GM19035 (cell line): Measurements from ENCODE around the gene CCNO.

Experiments
- ATAC-seq: cut with Tn5 transposase; IDR thresholded peaks from one replicate; pipeline ENCODE4 v1.9.1; 2021; ENCODE audit not compliant: unreplicated experiment

The CCNO gene, protein sequence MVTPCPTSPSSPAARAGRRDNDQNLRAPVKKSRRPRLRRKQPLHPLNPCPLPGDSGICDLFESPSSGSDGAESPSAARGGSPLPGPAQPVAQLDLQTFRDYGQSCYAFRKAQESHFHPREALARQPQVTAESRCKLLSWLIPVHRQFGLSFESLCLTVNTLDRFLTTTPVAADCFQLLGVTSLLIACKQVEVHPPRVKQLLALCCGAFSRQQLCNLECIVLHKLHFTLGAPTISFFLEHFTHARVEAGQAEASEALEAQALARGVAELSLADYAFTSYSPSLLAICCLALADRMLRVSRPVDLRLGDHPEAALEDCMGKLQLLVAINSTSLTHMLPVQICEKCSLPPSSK

DNA sequence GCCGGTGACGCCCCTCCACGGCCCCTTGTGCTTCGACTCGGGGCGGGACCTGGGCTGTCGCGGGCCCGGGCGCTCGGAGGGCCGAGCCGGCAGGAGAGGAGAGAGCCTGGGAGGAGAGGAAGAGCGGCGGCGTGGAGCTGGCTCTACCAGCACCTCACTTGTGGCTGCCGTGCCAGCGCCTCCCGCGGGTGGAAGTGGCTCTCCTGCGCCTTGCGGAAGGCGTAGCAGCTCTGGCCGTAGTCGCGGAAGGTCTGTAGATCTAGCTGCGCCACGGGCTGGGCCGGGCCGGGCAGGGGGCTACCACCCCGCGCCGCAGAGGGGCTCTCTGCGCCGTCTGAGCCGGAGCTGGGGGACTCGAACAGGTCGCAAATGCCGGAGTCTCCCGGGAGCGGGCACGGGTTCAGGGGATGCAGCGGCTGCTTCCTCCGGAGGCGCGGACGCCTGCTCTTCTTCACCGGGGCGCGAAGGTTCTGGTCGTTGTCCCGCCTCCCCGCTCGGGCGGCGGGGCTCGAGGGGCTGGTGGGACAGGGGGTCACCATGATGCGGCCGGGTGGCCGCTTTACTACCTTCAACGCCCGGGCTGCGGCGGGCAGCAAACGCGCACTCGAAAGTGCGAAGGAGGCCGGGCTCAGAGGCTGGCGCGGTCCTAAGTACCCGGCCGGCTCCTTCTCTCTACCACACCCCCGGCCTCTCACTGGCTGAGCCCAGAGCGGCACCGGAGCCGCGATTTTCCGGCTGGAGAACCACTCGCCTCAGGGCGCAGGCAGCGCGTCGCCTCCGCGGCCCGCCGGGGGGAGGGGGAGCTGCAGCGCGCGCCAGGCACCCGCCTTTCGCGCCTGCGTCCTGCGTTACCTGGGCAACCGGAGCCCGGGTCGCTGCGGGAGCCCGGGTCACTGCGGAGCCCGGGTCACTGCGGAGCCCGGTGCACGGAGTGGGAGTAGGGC, at the start of gene CCNO:
Gene CCNO, minus strand, starts transcription at position 624 of the 944 bp plus-strand sequence. Its CDS starts 85 bp downstream, at position 539.
- ATAC-seq, result peak; percentile 69

DNA sequence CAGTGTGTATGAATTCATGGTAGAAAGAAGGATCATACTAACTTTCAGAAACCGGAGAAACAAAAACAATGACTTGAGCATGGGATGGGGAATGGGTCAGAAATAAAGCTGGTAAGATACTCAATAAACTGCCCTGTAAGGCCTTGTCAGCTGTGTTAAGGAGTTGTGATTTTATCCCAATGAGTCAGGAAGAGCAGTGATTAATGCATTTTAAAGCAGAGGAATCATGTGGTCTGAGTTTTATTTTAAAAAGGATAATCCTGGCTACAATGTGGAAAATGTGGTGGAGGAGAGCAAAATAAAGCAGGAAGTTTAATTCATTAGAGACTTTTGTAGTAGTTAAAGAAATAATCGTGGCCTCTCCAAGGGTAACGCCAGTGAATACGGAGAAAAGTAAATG, 45.4 kb upstream of the CCNO start:
- no peak for ATAC-seq

DNA sequence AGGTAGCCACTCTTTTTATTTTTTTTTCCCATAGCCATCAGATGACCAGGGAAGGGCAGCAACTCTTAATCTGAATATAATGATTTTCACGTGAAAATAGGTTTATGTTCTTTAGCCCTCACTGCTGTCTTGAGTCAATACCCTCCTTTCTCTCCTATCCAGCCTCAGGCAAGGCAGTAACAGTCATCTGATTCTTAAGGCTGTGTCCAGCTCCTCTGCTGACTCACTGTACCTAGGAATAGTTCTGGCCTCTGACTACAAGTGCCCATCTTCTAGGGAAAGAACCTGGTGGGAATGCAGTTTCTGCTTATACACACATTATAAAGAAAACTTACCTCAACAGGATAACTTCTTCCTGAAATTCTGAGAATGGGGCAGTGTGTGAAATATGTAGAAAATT, 43.4 kb upstream of the CCNO start:
- ATAC-seq, result no peak

DNA sequence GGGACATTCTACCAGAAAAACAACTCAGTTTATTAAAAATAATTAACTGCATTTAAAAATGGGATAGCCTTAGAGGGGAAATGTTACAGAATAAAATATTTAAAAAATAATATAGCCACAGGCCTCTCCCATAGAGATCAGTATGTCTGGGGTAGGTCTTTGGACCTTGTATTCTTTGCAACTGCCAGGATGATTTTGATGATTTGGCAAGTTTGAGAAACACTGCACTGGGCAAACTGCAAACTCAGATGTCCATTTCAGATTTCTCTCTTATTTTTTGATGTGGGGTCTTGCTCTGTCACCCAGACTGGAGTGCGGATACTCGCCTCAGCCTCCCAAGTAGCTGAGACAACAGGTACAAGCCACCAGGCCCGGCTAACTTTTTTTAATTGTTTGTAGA, 24.9 kb upstream of the CCNO start:
- no peak for ATAC-seq

DNA sequence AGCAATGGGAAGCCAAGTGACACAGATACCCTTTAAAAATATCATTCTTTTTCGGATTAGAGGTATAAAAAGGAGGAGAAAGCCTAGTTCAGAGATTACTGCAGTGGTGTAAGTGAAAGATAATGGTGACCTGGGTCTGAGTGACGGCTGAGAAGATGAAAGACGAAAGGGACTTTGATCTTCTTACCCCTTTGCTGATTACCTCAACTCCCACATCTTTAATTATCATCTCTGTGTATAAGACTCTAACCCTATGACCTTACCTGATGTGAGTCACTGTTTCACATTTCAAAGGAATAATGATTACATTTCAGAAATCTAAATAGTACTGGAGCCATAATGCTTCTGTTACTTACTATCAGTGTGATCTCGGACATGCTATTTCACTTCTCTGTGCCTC, 21.4 kb upstream of the CCNO start:
- ATAC-seq, result no peak

DNA sequence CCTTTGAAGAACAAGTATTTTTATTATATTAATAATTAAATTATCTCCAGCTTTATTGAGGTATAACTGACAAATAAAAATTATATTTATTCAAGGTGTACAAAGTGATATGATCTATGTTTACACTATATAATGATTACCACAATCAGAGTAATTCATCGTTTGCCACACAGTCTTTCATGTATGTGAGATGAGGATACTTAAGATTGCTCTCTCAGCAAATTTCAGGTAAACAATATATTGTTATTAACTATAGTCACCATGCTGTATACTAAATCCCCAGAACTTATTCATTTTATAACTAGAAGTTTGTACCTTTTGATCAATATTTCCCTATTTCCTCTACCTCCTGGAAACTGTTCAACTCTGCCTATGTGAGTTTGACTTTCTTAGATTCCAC, 16.7 kb upstream of the CCNO start:
- no peak for ATAC-seq

DNA sequence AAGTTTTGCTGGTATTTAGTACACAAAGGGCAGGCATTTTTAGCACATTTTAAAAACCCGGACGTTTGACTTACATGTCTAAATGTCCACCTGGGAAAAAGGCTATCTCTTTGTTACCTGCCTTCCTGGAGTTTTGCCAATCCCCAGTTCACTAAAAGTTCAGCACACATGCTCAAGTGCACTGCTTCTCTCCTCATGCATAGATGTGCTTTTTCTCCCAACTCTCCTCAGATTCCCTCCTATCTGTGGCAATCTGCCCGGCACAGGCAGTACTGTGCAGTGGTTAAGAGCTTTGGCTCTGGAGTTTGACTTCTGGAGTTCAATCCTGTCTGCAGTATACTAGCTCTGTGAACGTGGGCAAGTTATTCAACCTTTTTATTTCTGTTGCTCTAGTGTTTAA, 8.3 kb upstream of the CCNO start:
- ATAC-seq, result no peak

DNA sequence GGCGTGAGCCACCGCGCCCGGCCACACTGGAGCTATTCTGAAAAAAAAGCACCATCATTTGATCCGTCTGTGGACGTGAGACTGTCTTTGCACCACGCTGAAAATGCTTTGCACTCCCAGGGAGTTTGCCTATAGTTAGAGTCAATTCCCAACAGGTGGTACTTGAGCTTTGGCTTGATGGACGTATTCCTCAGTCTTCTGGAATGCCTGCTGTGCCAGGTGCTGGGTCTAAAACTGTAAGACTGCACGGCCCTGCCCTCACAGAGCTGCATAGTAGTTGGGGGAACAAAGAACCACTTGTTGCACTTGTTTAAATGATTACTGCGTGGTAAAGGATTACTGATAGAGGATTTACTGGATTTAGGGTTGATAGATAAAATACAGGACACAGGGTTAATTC, 3.4 kb upstream of the CCNO start:
- ATAC-seq, result no peak

DNA sequence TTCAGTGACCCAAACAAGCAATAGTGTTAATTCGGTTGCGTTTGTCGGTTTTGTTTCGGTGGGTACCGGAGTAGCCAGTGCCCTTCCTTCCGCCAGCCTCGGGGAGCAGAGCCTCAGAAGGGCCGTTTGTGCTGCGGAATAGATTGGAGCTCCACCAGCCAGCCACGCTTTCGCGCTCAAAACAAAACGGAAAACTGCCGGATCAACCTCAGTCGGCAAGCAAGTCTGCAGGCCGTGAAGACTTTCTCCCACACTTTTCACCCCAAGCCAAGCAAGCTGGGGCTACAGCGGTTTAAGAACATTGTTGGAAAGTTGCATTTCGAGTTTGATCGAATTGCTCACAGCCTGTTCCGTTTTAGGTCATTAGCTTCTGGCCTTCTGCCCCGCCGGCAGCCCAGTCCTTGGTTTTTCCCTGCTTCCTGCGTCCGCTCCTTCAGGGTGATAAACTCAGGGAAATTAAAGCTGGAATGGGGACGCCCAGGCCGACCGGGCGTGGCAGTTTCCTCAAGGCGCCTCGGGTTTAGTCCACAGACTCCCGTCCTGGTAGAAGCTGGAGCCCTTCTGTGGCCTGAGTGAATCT, 803 bp upstream of the CCNO start:
- ATAC-seq, result no peak

DNA sequence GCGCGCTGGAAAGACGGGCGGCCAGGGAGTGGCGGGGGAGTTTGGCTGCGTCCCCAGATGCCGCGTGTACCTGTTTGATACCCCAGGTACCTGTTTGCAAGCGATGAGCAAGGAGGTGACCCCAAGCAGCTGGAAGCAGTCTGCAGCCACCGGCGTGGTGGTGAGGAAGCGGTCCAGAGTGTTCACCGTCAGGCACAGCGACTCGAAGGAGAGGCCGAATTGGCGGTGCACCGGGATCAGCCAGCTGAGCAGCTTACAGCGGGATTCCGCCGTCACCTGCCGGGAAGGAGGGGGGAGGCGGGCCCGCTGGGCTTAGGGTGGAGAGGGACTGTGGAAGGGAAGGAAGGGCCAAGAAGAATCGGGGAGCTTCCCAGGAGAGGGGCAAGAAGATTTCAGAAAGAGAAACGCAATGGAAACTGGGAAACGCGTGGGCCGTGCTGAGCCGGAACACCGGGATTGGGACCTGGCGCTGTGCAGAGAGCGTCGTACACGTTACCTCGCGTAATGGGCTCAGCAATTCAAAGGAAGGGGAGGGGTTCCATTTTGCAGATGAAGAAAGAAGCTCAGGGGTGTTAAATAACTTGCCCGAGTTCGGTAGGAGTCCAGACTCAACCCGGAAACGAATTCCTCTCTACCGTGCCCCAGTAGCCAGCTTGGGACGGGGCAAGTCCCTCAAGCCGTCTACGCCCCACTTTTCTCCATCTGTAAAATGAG, 980 bp downstream of the CCNO start:
- no peak for ATAC-seq

DNA sequence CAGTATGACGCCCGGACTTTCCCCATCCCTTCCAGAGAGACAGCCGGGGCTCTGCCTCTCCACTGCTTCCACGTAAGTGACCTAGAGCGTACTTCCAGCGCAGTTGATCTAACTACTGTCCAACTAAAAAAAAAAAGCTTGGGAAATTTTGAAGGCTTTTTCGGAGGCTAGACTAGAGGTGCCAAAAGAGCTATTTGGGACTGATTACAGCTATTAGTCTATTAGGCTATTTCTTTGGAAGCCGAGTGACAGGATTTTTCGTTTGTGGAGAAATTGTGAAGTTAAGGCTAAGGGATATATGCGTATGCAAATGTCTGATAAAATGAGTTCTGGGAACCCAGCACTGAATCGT, 1.5 kb downstream of the CCNO start:
- no peak for ATAC-seq

DNA sequence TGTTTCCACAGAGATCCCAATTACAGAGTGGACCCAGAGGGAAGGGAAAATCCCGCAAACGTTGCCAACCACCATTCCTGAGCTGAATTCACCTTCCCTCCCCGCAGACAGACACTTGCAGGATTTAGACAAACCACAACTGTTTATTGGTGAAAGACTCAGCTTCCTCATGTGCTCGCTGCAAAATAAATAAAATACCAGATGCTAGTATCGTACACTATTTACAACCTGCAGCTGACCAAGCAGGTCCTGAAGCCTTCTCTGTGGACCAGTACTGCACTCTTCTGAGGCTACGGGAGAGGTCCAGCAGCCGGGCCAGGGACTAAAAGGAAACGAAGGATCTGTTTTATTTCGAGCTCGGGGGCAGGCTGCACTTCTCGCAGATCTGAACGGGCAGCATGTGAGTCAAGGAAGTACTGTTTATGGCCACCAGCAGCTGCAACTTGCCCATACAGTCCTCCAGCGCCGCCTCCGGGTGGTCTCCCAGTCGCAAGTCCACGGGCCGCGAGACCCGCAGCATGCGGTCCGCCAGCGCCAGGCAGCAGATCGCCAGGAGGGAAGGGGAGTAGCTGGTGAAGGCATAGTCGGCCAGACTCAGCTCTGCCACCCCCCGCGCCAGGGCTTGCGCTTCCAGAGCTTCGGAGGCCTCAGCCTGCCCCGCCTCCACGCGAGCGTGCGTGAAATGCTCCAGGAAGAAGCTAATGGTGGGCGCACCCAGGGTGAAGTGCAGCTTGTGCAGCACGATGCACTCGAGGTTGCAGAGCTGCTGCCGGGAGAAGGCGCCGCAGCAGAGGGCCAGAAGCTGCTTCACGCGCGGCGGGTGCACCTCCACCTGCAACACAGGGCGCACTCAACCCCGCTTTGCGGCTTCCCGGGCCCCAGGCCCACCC, 2.1 kb downstream of the CCNO start:
- ATAC-seq, result no peak

DNA sequence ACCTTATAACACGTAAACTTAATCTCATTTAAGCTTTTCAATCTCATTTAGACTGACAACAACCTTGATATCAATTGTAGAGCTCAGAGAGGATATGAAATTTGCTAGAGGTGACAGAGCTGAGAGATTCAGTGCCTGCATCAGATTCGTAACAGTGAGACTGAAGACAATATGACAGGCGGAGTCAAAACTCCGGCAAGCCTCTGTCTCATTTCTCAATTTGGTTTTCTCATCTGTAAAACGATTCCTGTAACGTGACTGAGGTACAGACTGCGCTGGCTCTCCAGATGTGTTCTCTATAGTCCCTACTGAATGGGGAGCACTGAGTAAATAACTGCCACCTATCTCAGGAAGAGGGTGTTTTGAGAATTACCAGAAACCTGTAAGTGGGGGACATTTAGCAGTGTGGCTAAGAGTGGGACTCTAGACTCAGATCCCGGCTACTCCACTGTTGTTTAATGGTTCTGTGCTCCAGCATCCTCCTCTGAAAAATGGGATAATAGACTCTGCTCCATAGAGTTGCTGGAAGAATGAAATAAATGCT, 3.2 kb downstream of the CCNO start:
- ATAC-seq, result no peak

DNA sequence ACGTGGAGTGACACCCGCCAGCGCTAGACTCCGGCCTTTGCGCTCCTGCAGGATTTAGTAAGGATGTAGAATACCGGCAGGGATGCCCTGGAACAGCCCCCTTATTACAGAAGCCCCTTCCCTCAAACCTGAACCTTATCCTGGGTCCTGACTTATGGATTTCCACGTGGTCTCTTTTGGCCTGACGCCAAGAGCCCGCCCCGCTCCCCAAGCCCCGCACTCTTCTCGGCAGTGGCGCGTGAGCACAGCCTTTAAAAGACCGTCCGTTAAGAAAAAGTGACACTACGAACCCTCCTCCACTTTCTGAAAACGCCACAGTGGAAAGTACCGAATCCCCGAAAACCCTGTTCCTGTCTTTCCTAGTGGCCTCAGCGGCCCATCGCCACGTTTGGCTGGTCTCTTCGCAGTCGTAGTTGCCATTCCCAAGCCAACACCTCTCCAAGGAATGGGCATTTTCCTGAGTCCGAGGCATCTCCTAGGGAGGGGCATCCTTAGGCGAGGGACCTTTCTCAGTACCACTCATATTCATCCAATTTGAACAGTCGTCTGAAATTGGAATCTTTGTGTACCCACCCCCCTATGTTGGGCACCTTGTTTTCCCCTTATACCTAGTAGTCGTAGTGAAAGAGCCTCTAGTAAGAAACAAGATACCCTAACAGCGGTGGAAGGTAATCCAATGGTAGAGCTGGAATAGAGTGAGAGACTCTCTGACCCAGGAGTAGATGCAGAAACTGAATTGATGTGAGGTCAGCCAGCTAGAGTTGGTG, 5.6 kb downstream of the CCNO start:
- ATAC-seq, result no peak

DNA sequence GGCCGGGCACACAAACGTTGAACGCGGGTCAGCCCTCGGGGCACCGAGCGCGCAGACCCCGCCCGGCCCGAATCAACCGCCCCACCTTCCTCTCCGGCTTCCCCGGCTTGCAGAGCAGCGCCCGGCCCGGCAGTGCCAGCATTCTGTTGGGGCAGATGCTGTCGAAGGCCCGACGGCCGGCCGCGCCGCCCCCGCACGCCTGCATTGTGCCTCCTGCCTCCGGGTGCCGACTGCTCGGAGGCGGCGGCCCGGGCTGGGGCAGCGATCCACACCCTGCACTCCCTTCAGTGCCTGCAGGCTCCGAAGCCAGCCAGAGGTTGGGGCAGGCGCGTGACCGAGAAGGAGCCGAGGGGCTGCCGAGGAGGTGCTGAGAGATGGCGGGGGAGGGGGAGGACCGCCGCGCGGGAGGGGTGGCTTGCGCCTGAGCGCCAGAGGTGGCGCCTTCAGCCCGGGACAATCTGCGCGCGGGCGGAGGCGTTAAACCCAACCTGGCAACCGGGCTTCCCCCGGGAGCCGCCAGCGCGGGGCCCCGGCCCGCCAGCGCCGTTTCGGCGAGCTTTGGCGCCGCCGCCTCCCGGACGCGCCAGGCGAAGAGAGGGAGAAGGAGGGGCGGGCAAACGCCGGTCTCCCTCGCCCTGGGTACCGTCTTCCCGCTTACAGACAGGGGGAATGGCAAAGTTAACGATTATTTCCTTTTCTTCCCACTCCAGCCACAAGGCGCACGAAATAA, 6.3 kb downstream of the CCNO start, which contains the start of gene MCIDAS:
Gene MCIDAS, minus strand, starts transcription at position 382 of the 730 bp plus-strand sequence. Its CDS starts 177 bp downstream, at position 205.
- ATAC-seq, result peak; percentile 54

DNA sequence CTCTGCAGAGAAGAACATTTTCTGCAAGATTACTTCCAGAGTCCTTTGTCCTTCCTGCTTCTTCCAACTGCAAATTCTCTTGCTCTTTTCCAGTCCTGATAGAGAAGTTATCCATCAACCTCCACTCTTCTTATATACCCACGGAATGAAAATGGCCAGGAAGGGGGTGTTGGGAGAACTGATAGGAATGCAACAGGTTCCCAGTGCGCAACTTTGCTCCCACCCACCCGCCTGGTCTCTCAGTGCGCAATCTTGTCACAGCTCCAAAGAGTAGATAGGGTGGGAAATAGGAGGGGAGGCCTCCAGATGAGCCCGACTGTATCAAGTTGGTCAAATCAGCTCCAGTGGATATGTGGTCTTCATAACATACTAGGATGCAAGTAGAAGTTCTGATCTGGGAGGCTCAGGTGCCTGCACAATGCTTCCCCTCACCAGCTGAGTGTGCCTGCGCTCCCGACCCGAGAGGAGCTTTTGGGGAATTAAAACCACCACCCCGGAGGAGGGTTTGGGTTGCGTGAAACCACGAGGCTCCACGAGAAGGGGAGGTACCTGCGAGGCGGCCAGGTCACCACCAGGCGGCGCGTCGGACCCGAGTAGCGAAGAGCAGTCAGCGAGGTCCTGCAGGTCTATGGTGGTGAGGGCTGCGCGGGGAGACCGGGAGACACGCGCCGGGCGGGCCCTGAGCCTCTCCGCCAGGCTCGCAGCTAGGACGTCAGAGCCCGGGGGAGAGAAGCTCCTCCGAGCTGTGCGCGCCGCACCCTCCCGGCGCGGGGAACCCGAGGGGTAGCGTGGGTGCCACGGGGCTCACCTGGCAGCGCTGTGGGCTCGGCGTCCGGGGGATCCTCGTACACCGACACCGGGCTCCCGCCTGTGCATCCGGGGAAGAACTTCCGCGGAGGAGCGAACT, 7.1 kb downstream of the CCNO start:
- peak; percentile 58 for ATAC-seq

DNA sequence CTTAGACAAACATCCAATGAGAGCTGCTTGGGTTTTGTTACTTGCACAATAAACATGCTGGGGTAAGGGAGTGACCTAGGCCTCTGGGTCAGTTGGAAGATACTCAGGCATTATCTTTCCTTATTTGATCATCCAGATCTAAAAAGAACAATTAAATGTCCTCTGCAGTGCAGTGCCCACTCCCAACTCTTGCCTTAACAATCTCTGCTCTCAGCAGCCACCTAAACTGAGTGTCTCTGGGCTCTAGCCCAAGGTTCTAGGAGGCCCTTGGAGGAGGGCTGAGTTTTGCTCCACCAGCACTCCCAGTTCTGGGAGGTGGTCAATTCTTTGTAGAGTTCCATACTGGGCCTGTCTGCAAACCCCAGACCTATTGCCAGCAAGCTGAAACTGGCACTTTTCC, 8.1 kb downstream of the CCNO start:
- no peak for ATAC-seq
